GM18873 (cell line): ENCODE measurements around the gene IRGQ.
"Not testable (repeated sequence)": the region's sequence is repeated elsewhere in the genome, so short reads cannot be mapped to it uniquely, and the experiment has no call there.

Experiments used
- ATAC-seq: cut with Tn5 transposase; IDR thresholded peaks from one replicate; pipeline ENCODE4 v1.9.1; 2021; ENCODE audit warnings: mild to moderate bottlenecking, moderate library complexity, moderate number of reproducible peaks; ENCODE audit not compliant: unreplicated experiment, low FRiP score

The IRGQ gene

DNA sequence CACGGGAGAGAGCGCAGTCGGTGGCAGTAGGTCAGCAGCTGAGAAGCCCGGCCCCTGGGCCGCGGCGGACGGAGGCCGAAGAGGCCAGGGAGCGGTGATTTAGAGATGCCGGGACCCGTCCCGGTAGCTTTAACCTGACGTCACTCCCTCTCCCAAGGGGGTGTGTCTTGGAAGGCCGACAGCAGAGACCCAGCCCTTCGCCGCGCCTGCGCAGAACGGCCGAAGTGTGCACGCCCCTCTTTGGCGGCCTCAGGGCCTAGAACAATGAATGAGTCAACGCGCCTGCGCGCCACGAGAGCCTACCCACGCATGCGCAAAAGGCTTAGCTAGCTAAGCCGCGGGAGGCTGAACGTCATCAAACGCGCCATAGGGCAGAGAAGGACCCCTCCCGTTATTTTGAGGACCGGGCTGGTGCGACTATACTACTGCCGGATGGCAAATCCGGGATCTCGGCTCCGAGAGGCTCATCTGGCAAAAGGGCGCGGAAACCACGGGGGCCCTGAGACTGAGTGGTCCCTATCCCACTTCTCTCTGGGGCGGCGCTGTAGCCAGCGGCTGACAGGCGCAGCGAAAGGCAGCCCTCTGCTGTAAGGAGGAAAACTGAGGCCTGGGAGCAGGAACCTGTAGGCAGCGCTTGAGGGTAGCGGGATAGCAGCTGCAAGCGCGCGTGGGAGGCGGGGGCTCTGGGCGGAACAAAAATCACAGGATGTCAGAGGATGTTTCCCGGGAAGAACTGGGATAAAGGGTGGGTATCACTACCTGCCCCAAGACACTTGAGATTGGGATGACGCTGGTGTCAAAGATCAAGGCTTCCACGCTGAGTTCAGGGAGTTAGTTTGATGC lies at the start of gene IRGQ, which contains the start of gene ZNF576:
TSS of gene IRGQ (minus strand) at position 136 of the 843 bp plus-strand sequence. CDS start 796 bp downstream, outside the sequence.
TSS of gene ZNF576 (plus strand) at position 597 of the 843 bp plus-strand sequence. CDS start 514 bp downstream, outside the sequence.
- peak; percentile 75 for ATAC-seq

DNA sequence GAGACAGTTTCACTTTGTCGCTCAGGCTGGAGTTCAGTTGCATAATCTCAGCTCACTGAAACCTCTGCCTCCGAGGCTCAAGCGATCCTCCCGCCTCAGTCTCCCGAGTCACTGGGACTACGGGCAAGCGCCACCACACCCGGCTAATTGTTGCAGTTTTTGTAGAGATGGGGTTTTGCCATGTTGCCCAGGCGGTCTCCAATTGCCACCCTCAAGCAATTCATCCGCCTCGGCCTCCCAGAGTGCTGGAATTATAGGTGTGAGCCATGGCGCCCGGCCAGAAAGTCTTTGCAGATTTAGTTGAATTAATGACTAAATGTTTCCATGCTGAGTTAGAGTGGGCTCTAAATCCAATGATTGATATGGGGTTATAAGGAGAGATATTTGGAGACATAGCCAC lies 48.2 kb upstream of the IRGQ start:
- ATAC-seq: no peak

- ATAC-seq: no peak
Measured at GRCh38 chr19:43643326-43643725, 47.4 kb upstream of the IRGQ start.

DNA sequence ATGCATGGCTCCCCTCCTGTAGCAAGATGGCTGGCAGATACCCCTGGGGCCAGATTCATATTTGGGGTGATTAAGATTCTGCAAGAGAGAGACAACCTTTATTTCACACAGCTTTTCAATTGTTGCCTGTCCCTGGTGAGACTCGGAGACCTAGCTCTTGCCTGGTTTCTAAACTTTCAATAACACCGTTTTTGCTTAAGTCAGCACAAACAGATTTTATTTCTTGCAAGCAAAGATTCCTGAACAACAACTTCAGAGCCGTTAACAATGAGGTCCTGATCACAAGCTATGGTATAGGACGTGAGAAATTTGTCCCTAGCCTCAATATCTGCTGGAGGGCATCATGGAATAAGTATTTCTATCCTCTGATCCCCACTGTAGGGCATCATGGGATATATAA lies 46.6 kb upstream of the IRGQ start:
- ATAC-seq: no peak

- no peak for ATAC-seq
Measured at GRCh38 chr19:43641333-43641732, 45.4 kb upstream of the IRGQ start.

GRCh38 chr19:43640424-43640757 lies 44.5 kb upstream of the IRGQ start:
- ATAC-seq: no peak

- no peak for ATAC-seq
Measured at GRCh38 chr19:43639519-43640423, 43.8 kb upstream of the IRGQ start, which contains the start of gene CADM4. Gene CADM4 (minus strand): TSS chr19:43639850. CDS start chr19:43639790, 60 bp downstream.

DNA sequence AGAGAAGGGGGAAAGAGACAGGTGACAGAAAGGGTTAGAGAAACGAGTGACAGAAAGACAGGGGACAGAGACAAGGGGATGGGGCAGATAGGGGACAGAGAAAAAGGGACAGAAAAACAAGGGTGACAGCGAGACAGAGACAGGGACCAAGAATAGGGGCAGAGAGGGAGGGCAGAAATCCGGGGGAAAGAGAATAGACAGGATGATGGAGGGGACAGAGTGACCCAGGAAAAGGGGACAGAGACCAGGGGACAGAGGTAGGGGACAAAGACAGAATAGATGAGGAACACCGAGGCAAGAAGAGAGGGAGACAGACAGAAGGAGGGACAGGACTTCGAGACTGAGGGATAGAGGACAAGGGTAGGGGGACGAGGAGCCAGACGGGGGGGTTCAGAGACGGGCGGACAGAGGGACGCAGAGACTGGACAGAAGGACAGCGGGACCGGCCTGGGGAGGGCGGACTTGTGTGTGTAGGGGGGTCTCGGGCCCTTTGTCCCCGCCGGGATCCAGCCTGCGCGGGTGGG lies 43.1 kb upstream of the IRGQ start:
- no peak for ATAC-seq

GRCh38 chr19:43638214-43638994 lies 42.5 kb upstream of the IRGQ start:
- no peak for ATAC-seq

DNA sequence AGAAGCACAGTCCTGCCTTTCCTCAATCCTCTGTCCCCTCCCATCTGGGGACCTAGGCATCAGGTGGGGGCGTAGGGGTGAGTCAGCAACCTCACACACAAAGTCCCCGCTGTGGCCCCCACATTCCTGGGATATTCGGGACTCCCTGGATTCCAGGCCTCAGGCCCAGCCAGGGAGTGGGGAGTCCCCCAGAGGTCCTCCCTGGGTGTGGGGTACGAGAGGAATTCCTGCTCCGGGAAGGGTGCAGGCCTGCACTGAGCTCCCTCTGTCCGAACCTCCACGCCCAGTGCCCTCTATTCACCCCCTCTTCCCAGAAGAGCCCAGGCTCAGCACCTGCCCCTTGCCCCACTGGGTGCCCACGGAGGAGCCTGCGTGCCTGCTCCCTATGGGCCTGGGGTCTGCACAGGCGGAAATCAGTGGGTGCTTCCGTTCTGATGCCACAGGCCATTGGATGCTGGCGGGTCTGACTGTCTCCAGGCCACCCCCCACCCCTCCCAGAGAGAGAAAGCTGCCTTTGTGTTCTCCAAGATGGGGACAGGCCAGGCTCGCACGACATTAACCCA lies 40.3 kb upstream of the IRGQ start:
- ATAC-seq: no peak

DNA sequence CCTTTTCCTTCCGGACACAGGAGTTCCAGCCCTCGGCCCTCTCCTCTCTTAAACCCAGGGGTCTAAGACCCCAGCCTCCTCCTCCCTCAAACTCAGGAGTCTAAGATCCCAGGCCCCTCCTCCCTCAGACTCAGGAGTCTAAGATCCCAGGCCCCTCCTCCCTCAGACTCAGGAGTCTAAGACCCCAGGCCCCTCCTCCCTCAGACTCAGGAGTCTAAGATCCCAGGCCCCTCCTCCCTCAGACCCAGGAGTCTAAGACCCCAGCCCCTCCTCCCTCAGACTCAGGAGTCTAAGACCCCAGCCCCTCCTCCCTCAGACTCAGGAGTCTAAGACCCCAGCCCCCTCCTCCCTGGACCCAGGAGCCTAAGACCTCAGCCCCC lies 39.6 kb upstream of the IRGQ start:
- ATAC-seq: not testable (repeated sequence)

- ATAC-seq: no peak
Measured at GRCh38 chr19:43634872-43635560, 39.1 kb upstream of the IRGQ start.

DNA sequence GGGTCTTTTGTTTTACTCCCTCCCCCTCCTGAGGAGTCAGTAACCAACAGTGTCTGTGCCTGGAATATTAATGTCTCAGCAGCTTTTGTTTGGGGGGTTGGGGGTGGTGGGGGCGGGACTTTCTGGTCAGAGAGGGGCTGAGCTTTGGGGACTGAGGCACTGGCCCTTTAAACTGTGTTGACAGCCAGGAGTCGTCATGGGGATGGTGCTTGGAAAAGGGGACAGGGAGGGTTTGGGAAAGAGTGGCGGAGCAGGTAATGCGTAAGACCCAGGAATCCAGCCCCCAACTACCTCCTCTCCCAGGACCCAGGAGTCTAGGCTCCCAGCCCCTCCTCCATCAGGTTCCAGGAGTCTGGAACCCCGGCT lies 38.6 kb upstream of the IRGQ start:
- no peak for ATAC-seq

GRCh38 chr19:43634068-43634467 lies 38.1 kb upstream of the IRGQ start:
- ATAC-seq: no peak

GRCh38 chr19:43633520-43633919 lies 37.6 kb upstream of the IRGQ start:
- no peak for ATAC-seq

- ATAC-seq: no peak
Measured at GRCh38 chr19:43631491-43631890, 35.6 kb upstream of the IRGQ start.

DNA sequence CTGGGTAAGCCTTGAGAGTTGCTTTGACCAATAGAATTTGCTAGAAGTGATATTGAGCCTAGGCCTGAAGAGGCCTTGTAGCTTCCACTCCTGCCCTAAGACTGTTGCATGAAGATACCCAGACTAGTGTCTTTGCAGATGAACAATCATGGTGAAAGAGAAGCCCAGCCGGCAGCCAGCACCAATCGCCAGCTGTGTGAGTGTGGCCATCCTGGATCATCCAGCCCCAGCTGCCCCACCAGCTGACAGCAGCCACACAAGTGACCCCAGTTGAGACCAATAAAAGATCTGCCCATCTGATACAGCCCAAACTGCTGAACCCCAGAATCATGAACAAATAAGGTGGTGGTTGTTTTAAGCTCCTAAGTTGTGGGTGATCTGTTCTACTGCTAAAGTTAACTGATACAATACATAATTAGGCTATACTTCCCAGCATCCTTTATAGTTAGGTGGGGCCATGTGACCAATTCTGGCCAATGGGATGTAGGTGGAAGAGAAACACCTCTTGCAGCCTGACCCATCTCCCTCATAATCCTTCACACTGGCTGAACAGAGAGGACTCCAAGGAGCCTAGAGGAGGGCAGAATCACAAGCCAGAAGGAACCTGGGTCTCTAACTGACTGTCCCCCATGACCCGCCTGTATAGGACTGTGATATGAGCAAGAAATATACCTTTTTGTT lies 32.9 kb upstream of the IRGQ start:
- ATAC-seq: no peak

DNA sequence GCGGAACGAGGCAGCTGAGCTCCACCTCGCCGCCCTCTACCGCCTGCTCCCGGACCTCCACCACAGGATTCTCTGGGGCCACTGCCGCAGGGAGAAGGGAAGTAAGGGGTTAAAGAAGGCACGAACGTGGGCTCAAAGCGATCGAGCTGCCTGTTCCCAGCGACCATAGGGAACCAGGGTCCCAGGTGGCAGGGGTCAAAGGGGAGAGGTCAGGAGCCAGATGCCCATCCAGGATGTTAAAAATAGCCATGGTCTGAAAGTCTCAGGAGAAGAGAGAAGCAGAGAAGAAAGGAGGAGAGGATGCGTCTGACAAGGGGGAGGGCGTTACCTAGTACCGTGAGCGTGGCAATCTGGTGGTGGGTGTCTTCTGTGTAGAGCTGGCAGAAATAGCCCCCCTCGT lies 30.9 kb upstream of the IRGQ start:
- no peak for ATAC-seq
